Posterior cingulate gyrus (tissue), 11 donors: ENCODE measurements around the gene GNG7.
"Not testable (repeated sequence)": the region's sequence is repeated elsewhere in the genome, so short reads cannot be mapped to it uniquely, and the experiment has no call there.

Source experiments
- DNase-seq, 10 donors: peaks; one replicate each; pipeline versions ENCODE4 v3.0.0 to v3.0.0-alpha.2; 2020 to 2021; ENCODE audit warnings: mixed read lengths in 3 of 10
- intact Hi-C: fragments of 100-400 bp; cut with DNase I; formaldehyde crosslinking; loops from one replicate; pipeline ENCODE4 v1.15.1; 2023

Gene GNG7

DNA sequence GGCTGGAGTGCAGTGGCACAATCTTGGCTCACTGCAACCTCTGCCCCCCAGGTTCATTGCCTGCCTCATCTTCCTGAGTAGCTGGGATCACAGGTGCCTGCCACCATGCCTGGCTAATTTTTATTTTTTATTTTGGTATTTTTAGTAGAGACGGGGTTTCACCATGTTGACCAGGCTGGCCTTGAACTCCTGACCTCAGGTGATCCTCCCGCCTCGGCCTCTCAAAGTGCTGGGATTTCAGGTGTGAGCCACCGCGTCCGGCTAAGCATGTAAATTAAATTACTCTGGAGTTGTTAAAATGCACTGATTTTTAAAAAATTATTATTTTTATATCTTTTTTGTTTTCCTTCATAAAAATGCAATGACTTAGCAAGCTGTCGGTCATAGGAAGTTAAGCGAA is 195.8 kb downstream of the GNG7 start:
- intact Hi-C loops, DNase-seq: not testable (repeated sequence)

GRCh38 chr19:2503521-2504109 is 198.9 kb downstream of the GNG7 start:
- intact Hi-C loops: no loop called here
- no peak for DNase-seq

DNA sequence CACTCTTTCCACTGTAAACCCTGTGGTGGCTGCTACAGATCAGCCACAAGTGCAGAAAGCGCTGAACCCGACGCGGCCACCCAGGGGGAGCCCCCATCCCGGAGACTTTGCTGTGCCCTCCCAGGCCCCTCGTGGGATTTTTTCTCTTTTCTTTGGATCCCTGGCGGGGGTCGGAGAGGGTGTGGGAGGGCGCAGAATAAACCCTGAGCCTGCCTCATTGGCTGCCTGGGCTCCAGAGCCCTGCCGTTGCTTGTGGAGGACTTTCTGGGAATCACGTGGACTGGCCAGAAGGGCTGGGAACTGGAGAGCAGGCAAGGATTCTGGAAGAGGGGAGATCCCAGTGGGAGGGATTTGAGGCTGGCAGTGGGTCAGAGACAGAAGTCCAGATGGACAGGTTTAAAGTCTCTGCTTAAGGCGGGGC is 201.6 kb downstream of the GNG7 start:
- intact Hi-C loops: loop anchor here (2.0 kb wide), 1 partner anchor 34 kb away; no protein-coding TSS in a partner anchor
- DNase-seq: no peak

- intact Hi-C loops: loop anchor here (2.0 kb wide), 1 partner anchor 35 kb away; no protein-coding TSS in a partner anchor
- DNase-seq: peak in 1 of 10 donors; percentile 63
Measured at GRCh38 chr19:2500156-2500555, 202.3 kb downstream of the GNG7 start.

DNA sequence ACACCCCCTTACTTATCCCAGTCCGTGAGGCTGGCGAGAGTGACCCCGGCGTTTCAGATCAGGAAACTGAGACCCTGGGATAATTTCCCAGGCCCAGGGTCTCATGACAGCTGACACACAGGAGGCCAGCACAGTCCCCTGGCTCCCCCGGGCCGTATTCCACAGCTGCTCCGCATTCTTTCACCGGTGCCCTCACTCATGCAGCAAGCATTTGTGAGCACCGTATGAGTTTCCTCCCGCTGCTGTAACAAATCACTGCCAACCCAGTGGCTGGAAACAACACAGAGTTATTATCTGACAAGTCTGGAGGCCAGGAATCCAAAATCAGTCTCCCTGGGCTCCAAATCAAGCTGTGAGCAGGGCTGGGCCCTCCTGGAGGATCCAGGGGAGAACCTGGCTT is 205.3 kb downstream of the GNG7 start:
- DNase-seq: no peak
- intact Hi-C loops: no loop called here

DNA sequence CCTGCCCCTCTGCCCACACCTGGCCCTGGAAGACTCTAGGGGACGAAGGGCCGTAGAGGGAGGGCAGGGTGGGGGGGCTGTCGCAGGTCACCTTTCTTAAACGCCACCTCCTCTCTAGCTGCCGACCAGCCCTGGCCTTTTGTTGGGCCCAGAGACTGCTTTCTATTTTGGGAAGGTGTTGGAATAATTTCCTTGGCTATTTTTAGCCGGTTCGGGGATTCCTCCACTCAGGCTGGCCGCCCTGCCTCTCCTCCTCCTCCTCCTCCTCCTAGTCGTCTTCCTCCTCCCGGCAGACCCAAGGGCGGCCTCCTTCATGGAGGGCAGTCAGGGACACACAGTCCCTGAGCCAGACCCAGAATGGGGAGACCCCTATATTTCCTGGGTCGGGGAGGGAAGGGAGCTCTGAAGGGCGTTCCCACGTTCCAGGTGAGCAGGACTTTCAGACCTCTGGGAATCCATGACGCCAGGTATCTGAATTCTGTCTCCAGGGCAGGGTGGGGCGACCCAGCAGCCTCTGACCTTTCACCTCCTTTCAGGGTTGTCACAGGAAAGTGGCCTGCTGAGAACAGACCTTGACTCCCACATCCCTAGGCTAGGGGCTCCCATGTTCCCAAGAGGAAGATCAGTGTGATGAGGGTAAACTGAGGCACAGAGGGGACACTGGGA is 206.7 kb downstream of the GNG7 start:
- intact Hi-C loops: no loop called here
- DNase-seq: no peak

GRCh38 chr19:2495130-2495641 is 207.3 kb downstream of the GNG7 start:
- DNase-seq: peak in 1 of 10 donors; percentile 34
- intact Hi-C loops: no loop called here

DNA sequence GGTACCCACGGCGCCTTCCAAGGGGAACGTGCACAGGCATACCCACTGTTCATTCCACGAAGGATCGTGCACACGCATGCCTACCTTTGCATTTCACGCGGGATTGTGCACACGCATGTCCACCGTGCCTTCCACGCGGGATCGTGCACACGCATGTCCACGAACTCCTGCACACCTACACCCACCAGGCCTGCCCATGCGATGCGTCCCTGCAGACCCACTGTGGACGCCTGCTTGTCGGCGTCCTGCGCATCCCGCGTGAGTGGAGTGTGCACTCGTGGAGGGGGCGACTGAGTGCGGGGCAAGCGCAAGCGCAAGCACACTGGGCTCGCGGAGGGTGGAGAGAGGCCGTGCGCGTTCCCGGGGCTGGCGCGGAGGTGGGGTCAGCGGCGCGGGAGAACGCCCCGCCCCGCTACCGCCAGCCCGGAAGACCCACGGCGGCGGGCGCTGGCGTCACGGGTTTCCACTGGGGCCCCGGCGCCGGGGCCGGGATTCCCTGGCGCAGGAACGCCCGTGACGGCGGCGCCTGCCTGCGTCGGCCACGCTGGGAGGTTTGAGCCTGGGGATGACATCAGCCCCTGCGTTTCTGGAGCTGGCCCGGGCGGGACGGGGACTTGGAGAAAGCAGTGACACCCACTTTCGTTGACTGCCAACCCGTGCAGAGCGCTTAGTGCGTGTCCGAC is 207.9 kb downstream of the GNG7 start:
- peak in 9 of 10 donors; percentile 41 to 94 (median 70) for DNase-seq
- intact Hi-C loops: no loop called here

- peak in 6 of 10 donors; percentile 20 to 88 (median 42) for DNase-seq
- intact Hi-C loops: no loop called here
Measured at GRCh38 chr19:2494084-2494446, 208.4 kb downstream of the GNG7 start.

DNA sequence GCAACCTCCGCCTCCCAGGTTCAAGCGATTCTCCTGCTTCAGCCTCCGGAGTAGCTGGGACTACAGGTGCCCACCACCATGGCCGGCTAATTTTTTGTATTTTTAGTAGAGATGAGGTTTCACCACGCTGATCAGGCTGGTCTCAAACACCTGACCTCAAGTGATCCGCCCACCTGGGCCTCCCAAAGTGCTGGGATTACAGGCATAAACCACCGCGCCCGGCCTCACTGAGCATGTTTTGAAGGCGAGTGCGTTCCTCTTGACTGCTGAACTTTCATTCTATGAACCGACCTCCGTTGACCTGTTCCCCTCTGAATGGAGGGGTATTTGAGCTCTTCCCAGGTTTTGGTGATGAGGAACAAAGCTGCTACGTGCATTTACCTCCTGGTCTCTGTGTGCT is 209.0 kb downstream of the GNG7 start:
- DNase-seq: peak in 1 of 10 donors; percentile 63

DNA sequence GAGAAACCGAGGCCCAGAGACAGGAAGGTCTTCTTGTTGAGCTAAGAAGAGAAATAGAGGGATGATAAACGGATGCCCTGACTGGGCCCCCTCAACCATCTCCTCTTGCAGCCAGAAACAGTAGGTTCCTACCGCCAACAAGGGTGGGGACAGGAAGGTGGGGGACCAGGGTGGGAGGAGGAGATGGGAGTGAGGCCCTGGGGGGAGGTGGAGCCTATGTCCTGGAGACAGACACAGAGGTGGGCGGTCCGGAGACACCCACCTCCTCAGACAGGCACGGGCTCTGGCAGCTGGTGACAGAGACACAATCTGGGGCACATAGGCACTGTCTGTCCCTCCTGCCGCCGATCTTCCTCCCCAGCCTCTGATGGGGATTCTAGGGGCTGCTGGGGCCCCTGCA is 209.6 kb downstream of the GNG7 start:
- peak in 1 of 10 donors; percentile 59 for DNase-seq
- intact Hi-C loops: no loop called here

More for the DNA sequence above, 209.0 kb downstream of the GNG7 start:
- intact Hi-C loops: not testable (repeated sequence)

GRCh38 chr19:2491130-2491801 is 211.2 kb downstream of the GNG7 start:
- intact Hi-C loops: no loop called here
- peak in 1 of 10 donors; percentile 55 for DNase-seq

GRCh38 chr19:2490659-2491058 is 211.8 kb downstream of the GNG7 start:
- no peak for DNase-seq
- intact Hi-C loops: no loop called here

DNA sequence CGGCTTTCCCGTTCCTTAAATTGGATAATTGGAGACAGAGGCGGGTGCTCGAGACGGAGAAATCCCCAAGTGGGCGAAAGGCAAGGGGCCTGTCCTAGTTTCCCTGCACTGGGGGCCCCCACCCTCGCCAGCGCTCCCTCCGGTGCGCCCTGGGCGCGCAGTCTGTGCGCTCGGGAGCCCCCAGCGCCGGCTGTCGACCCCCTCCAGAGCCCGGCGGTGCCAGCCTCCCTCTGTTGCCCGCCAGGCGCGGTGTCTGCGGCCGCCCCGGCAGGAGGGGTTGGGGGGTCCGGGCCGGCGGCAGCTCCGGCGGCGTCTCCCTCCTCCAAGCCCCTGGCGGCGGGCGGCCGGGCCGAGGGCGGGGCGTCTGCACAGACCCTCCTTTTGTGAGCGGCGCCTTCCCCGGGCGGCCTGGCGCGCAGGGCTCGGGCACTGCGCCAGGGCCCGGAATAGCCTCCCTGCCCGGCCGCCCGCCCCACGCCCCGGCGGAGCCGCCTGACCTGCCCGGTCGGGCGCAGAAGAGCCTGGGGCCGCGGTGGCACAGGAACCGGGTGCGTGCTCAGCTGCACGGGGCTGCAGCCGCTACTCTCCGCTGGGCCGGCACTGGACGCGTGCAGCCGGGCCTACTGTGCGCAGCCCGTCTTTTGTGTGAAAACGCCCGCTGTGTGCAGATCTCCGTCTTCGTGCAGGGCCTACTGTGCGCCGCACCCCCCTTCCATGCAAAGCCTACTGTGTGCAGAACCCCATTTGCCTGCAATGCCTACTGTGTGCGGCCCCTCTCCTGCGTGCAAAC is 213.4 kb downstream of the GNG7 start:
- intact Hi-C loops: no loop called here
- DNase-seq: peak in 6 of 10 donors; percentile 19 to 92 (median 70)

DNA sequence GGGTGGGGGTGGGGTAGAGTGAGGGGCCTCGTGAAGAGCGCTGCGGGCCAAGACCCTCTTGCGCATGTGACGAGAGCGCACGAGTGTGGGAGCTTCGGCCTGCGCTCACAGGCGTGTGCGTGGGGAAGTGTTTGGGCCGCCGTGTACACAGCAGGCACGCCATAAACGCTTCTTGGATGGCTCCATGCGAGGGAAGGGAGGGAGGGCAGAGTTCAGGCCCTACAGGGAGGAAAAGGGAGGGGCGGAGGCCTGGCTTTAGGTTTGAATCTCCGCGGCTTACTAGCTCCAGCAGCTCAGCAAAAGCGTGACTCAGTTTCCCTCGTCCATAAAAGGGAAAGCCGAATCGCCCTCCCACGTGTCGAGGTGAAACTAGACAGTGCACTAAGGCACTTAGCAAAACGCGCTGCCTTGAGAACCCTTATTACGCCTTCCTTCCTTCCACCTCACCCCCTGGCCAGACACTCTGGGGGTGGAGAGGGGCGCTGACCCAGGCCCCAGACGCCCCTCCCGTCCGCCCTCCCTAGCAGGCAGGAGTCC is 214.0 kb downstream of the GNG7 start:
- no peak for DNase-seq
- intact Hi-C loops: no loop called here

DNA sequence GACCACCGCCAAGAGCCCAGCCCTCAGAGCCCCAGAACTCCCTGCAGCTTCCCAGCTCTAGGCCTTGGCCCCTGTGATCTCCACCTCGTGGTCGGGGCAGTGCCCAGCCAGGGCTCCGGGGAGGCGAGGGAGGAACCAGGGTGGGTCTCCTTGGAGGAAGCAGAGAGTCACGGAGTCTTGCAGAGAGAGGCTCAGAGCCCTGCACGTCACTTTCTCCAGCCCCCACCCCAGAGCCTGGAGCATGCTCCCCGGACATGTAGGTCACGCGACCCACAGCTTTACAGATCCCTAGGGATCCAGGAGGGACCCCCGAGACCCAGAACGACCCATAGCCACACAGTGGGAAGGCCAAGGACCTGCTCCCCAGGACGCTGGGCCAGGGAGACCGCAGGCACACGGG is 214.7 kb downstream of the GNG7 start:
- DNase-seq: no peak
- intact Hi-C loops: no loop called here

- intact Hi-C loops: no loop called here
- DNase-seq: no peak
Measured at GRCh38 chr19:2487090-2487489, 215.4 kb downstream of the GNG7 start.

DNA sequence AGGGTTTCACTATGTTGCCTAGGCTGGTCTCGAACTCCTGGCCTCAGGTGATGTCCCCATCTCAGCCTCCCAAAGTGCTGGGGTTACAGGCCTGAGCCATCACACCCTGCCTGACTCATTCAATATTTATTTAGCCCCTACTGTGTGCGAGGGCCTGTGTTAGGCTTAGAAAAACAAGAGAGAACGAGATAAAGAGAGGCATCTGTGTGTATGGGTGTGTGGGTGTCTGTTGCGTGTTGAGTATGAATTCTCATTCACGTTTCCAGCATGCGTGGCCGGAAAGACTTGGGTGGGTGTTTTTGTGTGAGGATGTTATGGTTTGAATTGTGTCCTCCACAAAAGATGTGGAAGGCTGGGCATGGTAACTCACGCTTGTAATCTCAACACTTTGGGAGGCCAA is 217.1 kb downstream of the GNG7 start:
- intact Hi-C loops: no loop called here
- DNase-seq: no peak

GRCh38 chr19:2484178-2484937 is 218.1 kb downstream of the GNG7 start:
- no peak for DNase-seq
- intact Hi-C loops: no loop called here
